ENCODE measurements around the gene CUTC. TPM values are rescaled to one million over a fixed set of nuclear protein-coding genes. Genes with fewer than 3 reads are reported as not detected.

Gene CUTC
- total RNA-seq, 4 donors from 2014 or later, result 11.7 to 53.6 (median 17.0) TPM

- no peaks in the 10 kb centered on the region for H3K9me3 ChIP-seq
- H3K36me3 ChIP-seq, result peaks cover 0 to 11% (median 0%) of the 10 kb centered on the region in 3 donors
- no peak for DNase-seq
- TF ChIP-seq CTCF (IDR thresholded peaks at IDR 0.05), result no peak
- TF ChIP-seq POLR2A (IDR thresholded peaks at IDR 0.05), result no peak
- H3K27ac ChIP-seq, result no peak overlapping the region
- H3K4me1 ChIP-seq, result no peaks in the 10 kb centered on the region
- H3K27me3 ChIP-seq, result no peaks in the 10 kb centered on the region
- H3K4me3 ChIP-seq, result no peak overlapping the region
Measured at GRCh38 chr10:99798031-99798430, 66.0 kb downstream of the CUTC start.

DNA sequence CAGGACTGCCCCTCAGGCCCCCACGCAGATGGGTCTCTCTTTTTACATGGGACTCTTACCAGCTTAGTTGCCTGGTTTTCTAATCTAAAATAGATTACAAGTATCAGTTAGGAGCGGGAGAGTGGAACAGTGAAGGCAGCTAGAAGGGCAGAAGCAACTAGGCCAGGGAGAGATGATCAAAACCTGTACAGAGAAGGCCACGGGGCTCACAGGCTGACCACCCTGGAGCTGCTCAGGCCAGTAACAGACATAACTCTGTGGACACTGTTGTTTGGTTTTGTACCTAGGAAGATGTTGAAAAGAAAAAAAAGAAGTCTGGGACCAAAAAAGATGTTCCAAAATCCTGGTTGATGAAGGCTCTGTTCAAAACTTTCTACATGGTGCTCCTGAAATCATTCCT is 66.9 kb downstream of the CUTC start:
- Histone ChIP-seq H3K9me3 (no peaks in the 10 kb centered on the region), H3K27ac (no peak overlapping the region), H3K4me1 (no peaks in the 10 kb centered on the region), H3K36me3 (peaks cover 0 to 7% (median 0%) of the 10 kb centered on the region in 3 donors), H3K4me3 (no peak overlapping the region), H3K27me3 (no peaks in the 10 kb centered on the region)
- no peak for DNase-seq
- no peak for TF ChIP-seq POLR2A (IDR thresholded peaks at IDR 0.05)
- no peak for TF ChIP-seq CTCF (IDR thresholded peaks at IDR 0.05)

- Histone ChIP-seq H3K4me3 (no peak overlapping the region), H3K27me3 (no peaks in the 10 kb centered on the region), H3K36me3 (peaks cover 0 to 7% (median 0%) of the 10 kb centered on the region in 3 donors), H3K27ac (no peak overlapping the region), H3K4me1 (no peaks in the 10 kb centered on the region), H3K9me3 (no peaks in the 10 kb centered on the region)
- DNase-seq, result no peak
- TF ChIP-seq POLR2A (IDR thresholded peaks at IDR 0.05) (no peak), CTCF (IDR thresholded peaks at IDR 0.05) (no peak)
Measured at GRCh38 chr10:99799613-99800012, 67.6 kb downstream of the CUTC start.

DNA sequence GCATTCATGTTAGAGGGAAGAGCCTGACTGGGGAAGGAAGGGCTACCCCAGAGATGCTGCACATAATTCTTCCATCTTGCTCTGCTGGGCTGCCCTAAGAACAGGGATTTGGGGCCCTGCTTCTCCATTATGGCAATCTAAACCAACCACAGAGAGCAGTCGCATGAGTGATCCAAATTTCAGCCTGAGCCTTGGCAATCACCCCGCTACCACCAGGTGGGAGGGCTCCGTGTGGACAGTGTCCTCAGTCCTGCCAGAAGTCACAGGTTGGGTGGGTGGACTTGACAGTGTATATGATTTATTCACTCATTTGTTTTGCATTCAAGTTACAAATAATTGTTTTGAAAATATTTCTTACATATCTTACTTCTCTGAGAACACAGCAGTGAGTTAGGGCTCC is 72.4 kb downstream of the CUTC start:
- Histone ChIP-seq H3K9me3 (no peaks in the 10 kb centered on the region), H3K36me3 (peaks cover 0 to 15% (median 0%) of the 10 kb centered on the region in 3 donors), H3K4me1 (no peaks in the 10 kb centered on the region), H3K4me3 (no peak overlapping the region), H3K27ac (no peak overlapping the region), H3K27me3 (no peaks in the 10 kb centered on the region)
- TF ChIP-seq POLR2A (IDR thresholded peaks at IDR 0.05) (no peak), CTCF (IDR thresholded peaks at IDR 0.05) (no peak)
- DNase-seq, result no peak

GRCh38 chr10:99805190-99805589 is 73.2 kb downstream of the CUTC start:
- H3K27ac ChIP-seq, result no peak overlapping the region
- H3K27me3 ChIP-seq, result no peaks in the 10 kb centered on the region
- H3K4me3 ChIP-seq, result no peak overlapping the region
- peaks cover 0 to 15% (median 0%) of the 10 kb centered on the region in 3 donors for H3K36me3 ChIP-seq
- no peaks in the 10 kb centered on the region for H3K4me1 ChIP-seq
- DNase-seq, result no peak
- no peak for TF ChIP-seq CTCF (IDR thresholded peaks at IDR 0.05)
- TF ChIP-seq POLR2A (IDR thresholded peaks at IDR 0.05), result no peak
- no peaks in the 10 kb centered on the region for H3K9me3 ChIP-seq

Other genes starting within 250 kb of the CUTC start
- gene NKX2-3, start 199.3 kb upstream of the CUTC start, total RNA-seq, result 10 to 100 TPM in 2 of 4 donors, 1 to 10 TPM in 2; 4.9 to 19.0 (median 8.7) TPM
- 10 to 100 TPM; 16.1 to 63.5 (median 27.5) TPM for gene SLC25A28, start 111.8 kb upstream of the CUTC start, total RNA-seq
- 10 to 100 TPM; 11.6 to 76.0 (median 35.2) TPM for gene ENTPD7, start 72.7 kb upstream of the CUTC start, total RNA-seq
- gene COX15, start 107 bp upstream of the CUTC start, total RNA-seq, result 10 to 100 TPM; 26.6 to 33.8 (median 32.9) TPM
- 100 to 1,000 TPM in 1 of 4 donors, 10 to 100 TPM in 2, 1 to 10 TPM in 1; 9.9 to 156 (median 64.6) TPM for gene ABCC2, start 50.4 kb downstream of the CUTC start, total RNA-seq

Measured in Peyer's patch (tissue), 4 donors.